MM.1S (cell line): Measurements from ENCODE around the gene L1TD1.
"Not testable (repeated sequence)": the region's sequence is repeated elsewhere in the genome, so short reads cannot be mapped to it uniquely, and the experiment has no call there.

ENCODE experiments used
- DNase-seq: peaks from one replicate; pipeline ENCODE4 v3.0.0-alpha.2; 2015
- H2AFZ ChIP-seq: fragments of 300-600 bp; sonication (generic); 2 replicates; pipeline ENCODE4 v1.6.0; 2016; ENCODE audit warnings: antibody characterized with exemption, low read length
- H3F3A ChIP-seq: fragments of 300-600 bp; sonication (generic); 2 replicates; pipeline ENCODE4 v1.6.1; 2016; ENCODE audit warnings: mild to moderate bottlenecking, antibody characterized with exemption, low read length, moderate library complexity, mixed read lengths; ENCODE audit not compliant: insufficient read depth
- H3K27ac ChIP-seq: fragments of 300-600 bp; sonication (generic); 2 replicates; pipeline ENCODE4 v1.5.1; 2016; ENCODE audit warnings: mild to moderate bottlenecking, low read length
- H3K27me3 ChIP-seq: fragments of 300-600 bp; sonication (generic); replicated peaks from 2 replicates; pipeline ENCODE4 v1.6.0; 2016; ENCODE audit warnings: low read length; ENCODE audit not compliant: insufficient read depth
- H3K36me3 ChIP-seq: fragments of 300-600 bp; sonication (generic); replicated peaks from 2 replicates; pipeline ENCODE4 v1.6.1; 2016; ENCODE audit warnings: mild to moderate bottlenecking, low read length, mixed read lengths; ENCODE audit not compliant: insufficient read depth
- H3K4me1 ChIP-seq: fragments of 300-600 bp; sonication (generic); 2 replicates; pipeline ENCODE4 v1.6.1; 2016; ENCODE audit warnings: low read length, mixed read lengths
- H3K4me2 ChIP-seq: fragments of 300-600 bp; sonication (generic); 2 replicates; pipeline ENCODE4 v1.6.0; 2016; ENCODE audit warnings: low read depth, low read length
- H3K4me3 ChIP-seq: fragments of 300-600 bp; sonication (generic); 2 replicates; pipeline ENCODE4 v1.5.1; 2016; ENCODE audit warnings: low read length, mixed read lengths
- H3K79me2 ChIP-seq: fragments of 300-600 bp; sonication (generic); 2 replicates; pipeline ENCODE4 v1.6.1; 2016; ENCODE audit warnings: mixed run types, low read length, mixed read lengths
- H3K9ac ChIP-seq: fragments of 300-600 bp; sonication (generic); 2 replicates; pipeline ENCODE4 v1.6.1; 2016; ENCODE audit warnings: low read length, mixed read lengths
- H3K9me2 ChIP-seq: fragments of 300-600 bp; sonication (generic); replicated peaks from 2 replicates; pipeline ENCODE4 v1.6.1; 2016; ENCODE audit warnings: mild to moderate bottlenecking, low read length, mixed read lengths; ENCODE audit not compliant: insufficient read depth
- H3K9me3 ChIP-seq: fragments of 300-600 bp; sonication (generic); replicated peaks from 2 replicates; pipeline ENCODE4 v1.6.1; 2016; ENCODE audit warnings: mild to moderate bottlenecking, low read length, mixed read lengths; ENCODE audit not compliant: insufficient read depth
- H4K20me1 ChIP-seq: fragments of 300-600 bp; sonication (generic); 2 replicates; pipeline ENCODE4 v1.6.1; 2016; ENCODE audit warnings: mild to moderate bottlenecking, low read length, moderate library complexity, mixed read lengths; ENCODE audit not compliant: insufficient read depth
- CTCF ChIP-seq: fragments of 300-600 bp; sonication (generic); IDR thresholded peaks from 2 replicates; pipeline ENCODE4 v1.5.1; 2016; ENCODE audit warnings: antibody characterized with exemption, low read length, mixed read lengths
- EZH2 ChIP-seq: fragments of 300-600 bp; sonication (generic); optimal IDR thresholded peaks from 2 replicates; pipeline ENCODE3; 2017; ENCODE audit warnings: low read depth, mild to moderate bottlenecking, antibody characterized with exemption, low read length, mixed read lengths
- EZH2phosphoT487 ChIP-seq: fragments of 300-600 bp; sonication (generic); IDR thresholded peaks from 2 replicates; pipeline ENCODE4 v1.6.1; 2018; ENCODE audit warnings: antibody characterized with exemption, low read length

L1TD1 gene

GRCh38 chr1:62241371-62242131 lies 46.9 kb downstream of the L1TD1 start:
- Histone ChIP-seq H3K9me3 (no peaks in the 10 kb centered on the region), H3K27ac (no peak overlapping the region), H3K4me1 (no peaks in the 10 kb centered on the region), H3K4me2 (no peak overlapping the region), H3K27me3 (no peaks in the 10 kb centered on the region), H2AFZ (no peak overlapping the region), H3K4me3 (no peak overlapping the region), H3K9me2 (no peaks in the 10 kb centered on the region), H3K79me2 (no peaks in the 10 kb centered on the region), H4K20me1 (no peaks in the 10 kb centered on the region), H3K36me3 (no peaks in the 10 kb centered on the region), H3F3A (no peaks in the 10 kb centered on the region), H3K9ac (no peak overlapping the region)
- TF ChIP-seq CTCF, result no peak
- DNase-seq, result no peak

- H3K4me3 ChIP-seq, H3K9me2 ChIP-seq, H3K27me3 ChIP-seq, H3K9ac ChIP-seq, H3K4me1 ChIP-seq, H4K20me1 ChIP-seq, DNase-seq, H3K4me2 ChIP-seq, H3K27ac ChIP-seq, H3K36me3 ChIP-seq, H2AFZ ChIP-seq, H3K79me2 ChIP-seq, H3K9me3 ChIP-seq, H3F3A ChIP-seq: not testable (repeated sequence)
Observed at GRCh38 chr1:62244380-62244779, 49.7 kb downstream of the L1TD1 start.

- H3F3A ChIP-seq, result no peaks in the 10 kb centered on the region
- no peaks in the 10 kb centered on the region for H3K9me2 ChIP-seq
- H4K20me1 ChIP-seq, result no peaks in the 10 kb centered on the region
- H3K27ac ChIP-seq, result no peak overlapping the region
- TF ChIP-seq CTCF (no peak), EZH2 (no peak), EZH2phosphoT487 (no peak)
- H3K4me3 ChIP-seq, result no peak overlapping the region
- H3K9me3 ChIP-seq, result no peaks in the 10 kb centered on the region
- H3K27me3 ChIP-seq, result no peaks in the 10 kb centered on the region
- no peaks in the 10 kb centered on the region for H3K4me1 ChIP-seq
- no peaks in the 10 kb centered on the region for H3K36me3 ChIP-seq
- no peak overlapping the region for H2AFZ ChIP-seq
- no peak for DNase-seq
- no peak overlapping the region for H3K9ac ChIP-seq
- H3K4me2 ChIP-seq, result no peak overlapping the region
- H3K79me2 ChIP-seq, result no peaks in the 10 kb centered on the region
Observed at GRCh38 chr1:62245201-62245600, 50.6 kb downstream of the L1TD1 start.

- TF ChIP-seq EZH2, result no peak
- no peak for TF ChIP-seq CTCF
- TF ChIP-seq EZH2phosphoT487, result no peak
- H3K27me3 ChIP-seq, result no peaks in the 10 kb centered on the region
- no peak overlapping the region for H3K9ac ChIP-seq
- no peaks in the 10 kb centered on the region for H3K4me1 ChIP-seq
- H3F3A ChIP-seq, result no peaks in the 10 kb centered on the region
- H3K36me3 ChIP-seq, result no peaks in the 10 kb centered on the region
- no peak overlapping the region for H3K4me2 ChIP-seq
- no peak overlapping the region for H3K4me3 ChIP-seq
- no peaks in the 10 kb centered on the region for H3K9me2 ChIP-seq
- no peak overlapping the region for H3K27ac ChIP-seq
- DNase-seq, result no peak
- no peaks in the 10 kb centered on the region for H4K20me1 ChIP-seq
- no peak overlapping the region for H2AFZ ChIP-seq
- no peaks in the 10 kb centered on the region for H3K9me3 ChIP-seq
- H3K79me2 ChIP-seq, result no peaks in the 10 kb centered on the region
Observed at GRCh38 chr1:62247391-62248168, 52.9 kb downstream of the L1TD1 start.
